Left ventricle myocardium superior (tissue), 1 donor: ENCODE data around the gene ZSCAN23. TPM values are rescaled to one million over a fixed set of nuclear protein-coding genes. Genes with fewer than 3 reads are reported as not detected.
"Not testable (repeated sequence)": the region's sequence is repeated elsewhere in the genome, so short reads cannot be mapped to it uniquely, and the experiment has no call there.

ENCODE experiments used
- ATAC-seq: fragments of 200-7000 bp; cut with Tn5 transposase; one replicate; pipeline ENCODE4 v1.9.1; 2020; ENCODE audit warnings: mild to moderate bottlenecking, moderate library complexity
- DNase-seq: peaks from one replicate; pipeline ENCODE4 v3.0.0-alpha.2; 2020
- intact Hi-C: fragments of 100-400 bp; cut with micrococcal nuclease; formaldehyde crosslinking; loops from one replicate; pipeline ENCODE4 v1.11.0; 2022
- long read RNA-seq: library from polyadenylated mRNA; unstranded; transcript quantifications from one replicate; pipeline ENCODE4 v2.0.0, GENCODE V29; 2021
- total RNA-seq: library from RNA; stranded (reverse); fragmentation: NEBNext Ultra II Directional; extraction: Animal tissue kit (Norgen Biotek cat#: 25700); gene quantifications from one replicate; pipeline ENCODE4 v1.2.1, GENCODE V29; 2021
- donor health status: DM: no; HTN: yes; CAD: no; lungs with severe emphysema.

The ZSCAN23 gene
- 1.2 TPM for total RNA-seq
- long read RNA-seq, partial matches to known transcripts: 0 of 1 reads
- long read RNA-seq, other reads (novel, unspliced or antisense): 0 of 1 reads

- DNase-seq (peak; percentile 79), ATAC-seq (peak; percentile 97)
- intact Hi-C loops: no loop called here
Measured at GRCh38 chr6:28443112-28443773, at the start of gene ZSCAN23. Gene ZSCAN23, minus strand, starts transcription at chr6:28443491. Its CDS starts 7,225 bp downstream, at chr6:28436266.

GRCh38 chr6:28491984-28492317 is 48.7 kb upstream of the ZSCAN23 start:
- intact Hi-C loops: no loop called here
- no peak for DNase-seq

GRCh38 chr6:28490205-28490890 is 47.1 kb upstream of the ZSCAN23 start:
- intact Hi-C loops: no loop called here
- DNase-seq: no peak
- ATAC-seq: no peak

More at GRCh38 chr6:28491984-28492317, 48.7 kb upstream of the ZSCAN23 start:
- ATAC-seq: no peak

- intact Hi-C loops: no loop called here
Measured at GRCh38 chr6:28489366-28490204, 46.3 kb upstream of the ZSCAN23 start.

GRCh38 chr6:28488916-28489365 is 45.6 kb upstream of the ZSCAN23 start:
- intact Hi-C loops: no loop called here
- DNase-seq (no peak), ATAC-seq (no peak)

More at GRCh38 chr6:28489366-28490204, 46.3 kb upstream of the ZSCAN23 start:
- peak; percentile 28 for DNase-seq
- peak; percentile 37 for ATAC-seq

- DNase-seq (no peak), ATAC-seq (no peak)
- intact Hi-C loops: no loop called here
Measured at GRCh38 chr6:28486988-28487742, 43.9 kb upstream of the ZSCAN23 start.

- intact Hi-C loops: no loop called here
- ATAC-seq (no peak), DNase-seq (no peak)
Measured at GRCh38 chr6:28486533-28486932, 43.2 kb upstream of the ZSCAN23 start.

- intact Hi-C loops: no loop called here
- ATAC-seq: no peak
- DNase-seq: no peak
Measured at GRCh38 chr6:28485482-28485881, 42.2 kb upstream of the ZSCAN23 start.

- DNase-seq (no peak), ATAC-seq (no peak)
- intact Hi-C loops: no loop called here
Measured at GRCh38 chr6:28480253-28480932, 37.1 kb upstream of the ZSCAN23 start.

GRCh38 chr6:28478518-28478917 is 35.2 kb upstream of the ZSCAN23 start:
- intact Hi-C loops: no loop called here
- ATAC-seq (no peak), DNase-seq (no peak)

- DNase-seq (no peak), ATAC-seq (no peak)
- intact Hi-C loops: no loop called here
Measured at GRCh38 chr6:28474441-28475219, 31.3 kb upstream of the ZSCAN23 start.

GRCh38 chr6:28469153-28469745 is 26.0 kb upstream of the ZSCAN23 start:
- intact Hi-C loops, ATAC-seq, DNase-seq: not testable (repeated sequence)

- ATAC-seq: no peak
- no peak for DNase-seq
- intact Hi-C loops: no loop called here
Measured at GRCh38 chr6:28468056-28468455, 24.8 kb upstream of the ZSCAN23 start.

- ATAC-seq (no peak), DNase-seq (no peak)
- intact Hi-C loops: no loop called here
Measured at GRCh38 chr6:28462401-28462800, 19.1 kb upstream of the ZSCAN23 start.

GRCh38 chr6:28458568-28458967 is 15.3 kb upstream of the ZSCAN23 start:
- no peak for DNase-seq
- intact Hi-C loops: no loop called here
- ATAC-seq: no peak

GRCh38 chr6:28449056-28449455 is 5.8 kb upstream of the ZSCAN23 start:
- ATAC-seq: no peak
- DNase-seq: no peak
- intact Hi-C loops: no loop called here

GRCh38 chr6:28447512-28447906 is 4.2 kb upstream of the ZSCAN23 start:
- DNase-seq, ATAC-seq, intact Hi-C loops: not testable (repeated sequence)
